DMS 273 (cell line): ENCODE measurements around the gene IFI35.
"Not testable (repeated sequence)": the region's sequence is repeated elsewhere in the genome, so short reads cannot be mapped to it uniquely, and the experiment has no call there.

Source experiments
- DNase-seq: peaks from one replicate; lab custom pipeline; 2025; ENCODE audit not compliant: unreplicated experiment; lab: John Stamatoyannopoulos, UW

IFI35 gene

GRCh38 chr17:43006639-43007551, at the start of gene IFI35:
Gene IFI35, plus strand, starts transcription at chr17:43006784. Its CDS starts 164 bp downstream, at chr17:43006948.
- DNase-seq = peak; percentile 91

DNA sequence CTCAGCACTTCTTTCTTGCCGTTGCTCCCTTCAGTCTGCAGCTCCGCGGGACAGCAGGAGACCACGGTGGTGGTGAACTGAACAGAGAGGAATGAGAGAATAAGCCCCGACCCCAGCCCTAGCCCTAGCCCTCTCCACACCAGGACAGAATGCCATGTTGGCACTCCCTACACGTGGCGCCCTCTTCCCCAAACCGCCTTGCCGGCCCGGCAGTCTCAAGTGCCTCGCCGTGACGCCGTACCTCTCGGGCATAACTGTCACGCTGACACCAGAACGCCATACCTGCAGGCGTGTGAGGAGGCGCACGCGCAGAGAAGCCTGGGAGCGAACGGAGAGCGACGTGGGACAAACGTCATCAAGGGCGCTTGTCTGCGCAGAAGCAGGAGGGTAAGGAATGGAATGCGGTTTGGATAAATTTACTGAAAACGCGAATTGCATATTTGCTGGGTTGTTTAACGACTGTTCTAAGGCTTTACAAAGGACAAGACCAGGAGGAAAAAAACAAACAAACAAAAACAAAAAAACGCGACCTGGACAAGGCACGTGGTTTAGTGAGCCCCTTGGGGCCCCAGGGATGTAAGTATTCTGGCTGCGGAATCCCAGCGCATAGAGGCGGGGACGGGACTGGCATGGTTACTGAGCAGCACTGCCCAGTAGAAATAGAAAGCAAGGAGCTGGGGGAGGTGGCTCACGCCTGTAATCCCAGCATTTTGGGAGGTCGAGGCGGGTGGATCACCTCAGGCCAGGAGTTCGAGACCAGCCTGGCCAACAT, 42.2 kb upstream of the IFI35 start, which contains the start of gene AARSD1:
Gene AARSD1 (minus strand): TSS at position 294 of the 772 bp plus-strand sequence. CDS start 14 bp downstream, at position 280.
- DNase-seq = peak; percentile 96

- no peak for DNase-seq
These were observed 38.7 kb upstream of the IFI35 start for GRCh38 chr17:42967925-42968324.

GRCh38 chr17:42969001-42969581, 37.5 kb upstream of the IFI35 start:
- peak; percentile 24 for DNase-seq

GRCh38 chr17:42971589-42971988, 35.0 kb upstream of the IFI35 start:
- no peak for DNase-seq

DNA sequence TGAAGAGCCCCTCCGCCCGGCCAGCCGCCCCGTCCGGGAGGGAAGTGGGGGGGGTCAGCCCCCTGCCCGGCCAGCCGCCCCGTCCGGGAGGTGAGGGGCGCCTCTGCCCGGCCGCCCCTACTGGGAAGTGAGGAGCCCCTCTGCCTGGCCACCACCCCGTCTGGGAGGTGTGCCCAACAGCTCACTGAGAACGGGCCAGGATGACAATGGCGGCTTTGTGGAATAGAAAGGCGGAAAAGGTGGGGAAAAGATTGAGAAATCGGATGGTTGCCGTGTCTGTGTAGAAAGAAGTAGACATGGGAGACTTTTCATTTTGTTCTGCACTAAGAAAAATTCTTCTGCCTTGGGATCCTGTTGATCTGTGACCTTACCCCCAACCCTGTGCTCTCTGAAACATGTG, 33.3 kb upstream of the IFI35 start:
- not testable (repeated sequence) for DNase-seq

DNA sequence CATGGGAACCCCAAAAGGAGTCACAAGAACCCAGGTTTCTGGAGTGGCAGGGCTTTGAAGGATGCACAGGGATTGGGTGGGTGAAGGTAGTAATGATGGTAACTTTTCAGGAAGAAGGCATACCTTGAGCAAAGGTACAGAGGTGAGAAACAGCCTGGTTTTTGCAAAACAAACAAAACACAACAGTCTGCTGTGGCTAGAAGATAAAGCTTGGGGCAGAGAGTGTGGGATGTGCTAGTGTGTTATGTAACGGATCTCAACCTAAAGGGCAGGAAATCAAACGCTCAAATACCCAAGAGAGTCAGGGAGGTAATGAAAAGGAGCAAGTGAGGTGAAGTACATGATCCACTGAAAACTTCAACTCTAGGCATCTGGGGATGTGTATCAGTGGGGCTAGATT, 31.3 kb upstream of the IFI35 start:
- no peak for DNase-seq

GRCh38 chr17:42975701-42976100, 30.9 kb upstream of the IFI35 start:
- not testable (repeated sequence) for DNase-seq

DNA sequence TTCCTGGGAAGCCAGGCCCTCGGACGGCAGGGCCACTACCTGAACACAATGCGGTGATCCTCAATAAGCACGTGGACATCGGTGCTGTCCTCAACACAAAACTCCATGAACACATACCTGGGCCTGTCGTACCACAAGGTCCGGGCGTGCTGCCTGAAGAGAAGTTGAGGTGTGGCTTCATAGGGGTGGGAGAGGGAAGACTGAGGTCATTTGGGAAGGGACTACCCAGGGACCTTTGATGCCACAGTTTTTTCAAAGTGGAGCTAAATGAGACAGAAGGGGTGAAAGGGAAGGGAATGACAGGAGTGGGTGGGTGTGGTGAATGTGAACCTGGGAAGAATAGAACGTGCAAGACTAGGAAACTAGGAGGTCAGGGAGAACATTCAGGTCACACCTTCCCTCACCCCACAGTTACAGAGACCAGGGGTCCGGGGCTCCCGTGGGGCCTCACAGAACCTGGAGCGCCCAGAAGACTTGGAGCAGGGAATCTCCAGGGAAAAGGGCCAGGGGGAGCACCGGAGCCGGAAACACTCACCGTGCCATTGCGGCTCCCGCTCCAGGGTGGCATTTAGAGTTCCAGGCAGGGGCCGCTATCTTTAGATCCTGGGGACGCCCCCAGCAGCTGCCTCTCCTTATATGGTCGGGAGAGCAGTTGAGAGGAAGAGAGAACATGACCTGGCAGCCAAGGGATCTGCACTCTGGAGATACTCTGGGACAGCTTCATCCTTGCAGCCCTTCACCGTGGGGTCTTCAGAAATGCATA, 26.9 kb upstream of the IFI35 start, which contains the start of gene PTGES3L:
Gene PTGES3L (minus strand): TSS at position 570 of the 763 bp plus-strand sequence. CDS start 27 bp downstream, at position 543.
- peak; percentile 95 for DNase-seq

DNA sequence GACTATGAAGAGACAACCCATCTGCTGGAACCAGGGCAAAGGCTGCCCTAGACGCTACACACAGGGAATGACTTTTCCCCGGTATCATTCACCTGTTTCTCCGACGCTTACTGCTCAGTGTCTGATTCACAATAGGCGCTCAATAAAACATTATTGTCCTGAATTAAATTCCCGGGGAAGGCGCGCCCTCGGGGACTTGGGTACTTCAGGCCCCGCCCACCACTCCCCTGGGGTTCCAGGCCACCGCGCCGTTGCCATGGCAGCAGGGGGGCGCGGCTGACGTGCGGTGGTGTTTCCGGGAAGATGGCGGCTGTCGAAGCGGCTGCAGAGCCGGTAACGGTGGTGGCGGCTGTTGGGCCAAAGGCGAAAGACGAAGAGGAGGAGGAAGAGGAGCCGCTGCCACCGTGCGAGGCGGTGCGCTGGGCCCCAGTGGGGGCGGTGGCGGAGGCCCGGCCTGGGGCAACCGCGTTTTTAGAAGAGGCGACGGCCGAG, 26.3 kb upstream of the IFI35 start, which contains the start of gene RUNDC1:
Gene RUNDC1 (plus strand): TSS at position 292 of the 492 bp plus-strand sequence. CDS start 12 bp downstream, at position 304.
- DNase-seq = peak; percentile 95

DNA sequence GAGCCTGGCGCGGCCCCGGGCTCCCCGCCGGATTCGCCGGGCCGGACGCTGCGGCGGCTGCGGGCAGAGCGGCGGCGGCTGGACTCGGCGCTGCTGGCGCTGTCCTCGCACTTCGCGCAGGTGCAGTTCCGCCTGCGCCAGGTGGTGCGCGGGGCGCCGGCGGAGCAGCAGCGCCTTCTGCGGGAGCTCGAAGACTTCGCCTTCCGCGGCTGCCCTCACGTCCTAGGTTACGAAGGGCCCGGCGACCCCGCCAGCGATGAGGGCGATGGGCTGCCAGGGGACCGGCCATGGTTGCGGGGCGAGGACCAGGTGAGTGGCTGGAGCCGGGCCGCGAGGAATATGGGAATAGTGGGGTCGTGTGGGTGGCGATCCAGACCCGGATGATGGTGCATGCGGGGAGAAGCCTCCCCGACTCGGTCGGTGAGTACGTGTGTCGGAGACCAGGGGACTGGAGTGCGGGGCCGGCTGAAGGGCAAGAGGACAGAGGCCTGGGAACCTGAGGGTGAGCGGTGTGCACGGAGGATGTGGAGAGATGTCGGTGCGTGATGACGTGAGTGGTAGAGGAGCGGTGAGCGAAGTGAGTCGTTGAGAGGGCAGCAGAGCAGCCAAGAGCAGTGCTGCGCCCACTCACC, 25.7 kb upstream of the IFI35 start:
- DNase-seq = peak; percentile 77

GRCh38 chr17:42982266-42982665, 24.3 kb upstream of the IFI35 start:
- DNase-seq = no peak

DNA sequence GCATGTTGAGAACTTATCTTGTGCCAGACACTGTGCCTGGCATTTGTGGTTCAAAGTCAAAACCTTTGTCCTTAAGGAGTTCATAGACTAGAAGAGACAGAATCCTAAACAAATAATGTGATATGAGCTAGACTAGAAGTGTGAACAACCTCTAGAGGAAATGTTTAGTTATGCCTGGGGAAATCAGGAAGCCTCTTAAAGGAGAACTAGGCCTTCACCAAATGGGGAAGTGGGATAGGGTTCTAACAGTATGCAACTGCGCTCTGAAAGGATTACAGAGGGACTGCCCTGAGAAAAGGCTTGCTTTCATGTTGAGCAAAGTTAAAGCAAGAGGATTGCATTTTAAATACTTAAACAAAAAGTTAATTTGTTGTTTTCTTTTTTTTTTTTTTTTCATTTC, 21.4 kb upstream of the IFI35 start:
- no peak for DNase-seq

DNA sequence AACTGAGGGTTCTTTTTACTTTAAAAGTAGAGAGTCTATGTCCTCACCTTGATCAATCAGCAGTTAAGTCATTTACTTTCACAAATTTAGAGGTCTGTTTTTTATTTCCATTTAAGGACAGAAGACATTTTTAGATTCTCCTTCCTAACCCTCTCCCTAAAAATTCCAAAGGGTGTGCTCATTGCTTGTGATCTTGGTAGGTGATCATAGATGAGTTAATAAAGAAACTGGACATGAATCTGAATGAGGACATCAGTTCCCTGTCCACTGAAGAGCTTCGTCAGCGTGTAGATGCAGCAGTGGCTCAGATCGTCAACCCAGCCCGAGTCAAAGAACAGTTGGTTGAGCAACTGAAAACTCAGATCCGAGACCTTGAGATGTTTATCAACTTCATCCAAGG, 17.4 kb upstream of the IFI35 start:
- no peak for DNase-seq

DNA sequence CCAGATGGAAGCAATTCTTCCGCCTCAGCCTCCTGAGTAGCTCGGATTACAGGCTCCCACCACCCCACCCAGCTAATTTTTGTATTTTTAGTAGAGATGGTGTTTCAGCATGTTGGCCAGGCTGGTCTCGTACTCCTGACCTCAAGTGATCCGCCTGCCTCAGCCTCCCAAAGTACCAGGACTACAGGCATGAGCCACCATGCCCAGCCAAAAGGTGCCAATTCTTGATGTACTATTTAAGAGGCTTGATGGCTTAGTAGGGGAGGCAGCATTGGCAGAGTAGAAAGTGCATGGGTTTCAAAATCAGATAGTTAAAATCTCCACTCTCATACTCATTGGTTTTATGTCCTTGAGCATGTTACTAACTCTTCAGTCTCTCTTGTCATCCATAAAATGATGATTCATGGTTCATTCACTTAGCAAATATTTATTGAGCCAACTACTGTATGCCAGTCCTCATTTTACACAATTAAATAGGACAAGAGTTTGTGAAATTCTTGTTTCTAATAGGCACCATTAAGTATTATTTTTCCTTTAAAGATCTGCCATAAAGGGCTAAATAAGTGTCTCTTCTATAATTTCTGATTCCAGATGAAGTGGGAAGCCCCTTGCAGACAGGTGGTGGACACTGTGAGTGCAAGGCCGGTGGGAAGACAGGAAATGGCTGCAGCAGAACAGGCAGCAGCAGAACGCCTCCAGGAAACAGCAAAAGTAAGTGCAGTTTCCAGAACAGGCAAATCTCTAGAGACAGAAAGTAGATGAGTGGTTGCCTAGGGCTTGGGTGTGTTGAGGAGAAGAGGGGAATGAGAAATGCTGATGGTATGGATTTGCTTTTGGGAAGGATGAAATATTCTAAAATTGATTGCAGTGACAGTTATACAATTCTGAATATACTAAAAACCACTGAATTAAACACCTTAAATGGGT, 16.6 kb upstream of the IFI35 start:
- DNase-seq = no peak

GRCh38 chr17:42991471-42991870, 15.1 kb upstream of the IFI35 start:
- DNase-seq = no peak

- DNase-seq = no peak
These were observed 13.7 kb upstream of the IFI35 start for GRCh38 chr17:42992872-42993271.

GRCh38 chr17:42993913-42994312, 12.7 kb upstream of the IFI35 start:
- not testable (repeated sequence) for DNase-seq
